ENCODE results near the gene IL31.

Gene IL31

DNA sequence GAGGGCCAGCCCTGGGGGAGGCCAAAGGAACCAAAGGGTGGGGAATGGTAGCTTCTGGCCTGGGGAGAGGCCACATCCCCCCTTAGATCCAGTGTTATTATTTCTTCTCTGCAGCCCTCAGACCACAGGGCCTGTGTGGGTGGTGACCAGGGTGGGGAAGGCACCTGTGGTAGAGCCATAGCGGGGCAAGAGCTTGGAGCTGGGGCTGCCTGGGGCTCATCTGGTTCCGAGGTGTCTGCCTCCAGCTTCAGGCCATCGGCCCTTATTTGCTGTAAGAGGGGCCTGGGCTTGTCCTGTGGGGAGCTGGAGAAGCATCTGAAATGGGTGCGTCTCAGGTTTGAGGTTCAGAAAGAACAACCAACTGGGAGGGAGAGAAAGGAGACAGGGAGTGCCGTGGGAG is 27.4 kb upstream of the IL31 start:
- TF ChIP-seq, protein P1, sequence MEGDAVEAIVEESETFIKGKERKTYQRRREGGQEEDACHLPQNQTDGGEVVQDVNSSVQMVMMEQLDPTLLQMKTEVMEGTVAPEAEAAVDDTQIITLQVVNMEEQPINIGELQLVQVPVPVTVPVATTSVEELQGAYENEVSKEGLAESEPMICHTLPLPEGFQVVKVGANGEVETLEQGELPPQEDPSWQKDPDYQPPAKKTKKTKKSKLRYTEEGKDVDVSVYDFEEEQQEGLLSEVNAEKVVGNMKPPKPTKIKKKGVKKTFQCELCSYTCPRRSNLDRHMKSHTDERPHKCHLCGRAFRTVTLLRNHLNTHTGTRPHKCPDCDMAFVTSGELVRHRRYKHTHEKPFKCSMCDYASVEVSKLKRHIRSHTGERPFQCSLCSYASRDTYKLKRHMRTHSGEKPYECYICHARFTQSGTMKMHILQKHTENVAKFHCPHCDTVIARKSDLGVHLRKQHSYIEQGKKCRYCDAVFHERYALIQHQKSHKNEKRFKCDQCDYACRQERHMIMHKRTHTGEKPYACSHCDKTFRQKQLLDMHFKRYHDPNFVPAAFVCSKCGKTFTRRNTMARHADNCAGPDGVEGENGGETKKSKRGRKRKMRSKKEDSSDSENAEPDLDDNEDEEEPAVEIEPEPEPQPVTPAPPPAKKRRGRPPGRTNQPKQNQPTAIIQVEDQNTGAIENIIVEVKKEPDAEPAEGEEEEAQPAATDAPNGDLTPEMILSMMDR (IDR thresholded peaks at IDR 0.05; ENCODE audit: insufficient read depth, missing control alignments), result no peak
- DNase-seq (ENCODE audit: insufficient read length, low spot score), result no peak
- FAIRE-seq, result no peak

DNA sequence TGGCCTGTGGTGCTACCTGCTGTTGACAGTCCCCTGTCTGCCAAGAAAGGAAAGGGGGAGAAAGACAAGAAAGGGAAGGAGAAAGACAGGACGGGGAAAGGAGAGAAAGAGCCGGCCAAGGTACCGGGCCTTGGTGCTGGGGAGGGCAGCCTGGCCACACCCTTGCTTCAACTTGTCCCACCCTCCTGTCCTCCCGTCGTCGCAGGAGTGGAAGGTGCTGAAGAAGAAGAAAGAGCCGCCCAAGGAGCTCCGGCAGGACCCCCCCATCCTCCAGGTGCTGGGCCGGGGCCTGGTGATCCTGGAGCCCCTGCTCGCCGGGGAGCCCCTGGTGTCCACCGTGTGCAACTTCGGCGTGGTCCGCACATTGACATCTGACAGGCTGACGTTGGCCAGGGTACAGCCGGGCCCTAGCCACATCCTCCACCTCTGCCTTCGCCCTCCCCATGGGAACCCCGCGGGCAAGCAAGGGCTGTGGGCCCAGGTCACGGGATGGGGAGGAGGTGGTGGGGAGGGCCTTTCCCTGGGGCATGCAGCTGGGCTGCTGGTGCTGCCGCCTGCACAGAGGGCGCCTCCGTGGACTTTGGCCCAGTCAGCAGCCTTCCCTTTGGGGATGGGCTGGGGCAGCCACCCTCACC is 26.6 kb upstream of the IL31 start:
- DNase-seq (ENCODE audit: insufficient read length, low spot score), result no peak
- no peak for FAIRE-seq

DNA sequence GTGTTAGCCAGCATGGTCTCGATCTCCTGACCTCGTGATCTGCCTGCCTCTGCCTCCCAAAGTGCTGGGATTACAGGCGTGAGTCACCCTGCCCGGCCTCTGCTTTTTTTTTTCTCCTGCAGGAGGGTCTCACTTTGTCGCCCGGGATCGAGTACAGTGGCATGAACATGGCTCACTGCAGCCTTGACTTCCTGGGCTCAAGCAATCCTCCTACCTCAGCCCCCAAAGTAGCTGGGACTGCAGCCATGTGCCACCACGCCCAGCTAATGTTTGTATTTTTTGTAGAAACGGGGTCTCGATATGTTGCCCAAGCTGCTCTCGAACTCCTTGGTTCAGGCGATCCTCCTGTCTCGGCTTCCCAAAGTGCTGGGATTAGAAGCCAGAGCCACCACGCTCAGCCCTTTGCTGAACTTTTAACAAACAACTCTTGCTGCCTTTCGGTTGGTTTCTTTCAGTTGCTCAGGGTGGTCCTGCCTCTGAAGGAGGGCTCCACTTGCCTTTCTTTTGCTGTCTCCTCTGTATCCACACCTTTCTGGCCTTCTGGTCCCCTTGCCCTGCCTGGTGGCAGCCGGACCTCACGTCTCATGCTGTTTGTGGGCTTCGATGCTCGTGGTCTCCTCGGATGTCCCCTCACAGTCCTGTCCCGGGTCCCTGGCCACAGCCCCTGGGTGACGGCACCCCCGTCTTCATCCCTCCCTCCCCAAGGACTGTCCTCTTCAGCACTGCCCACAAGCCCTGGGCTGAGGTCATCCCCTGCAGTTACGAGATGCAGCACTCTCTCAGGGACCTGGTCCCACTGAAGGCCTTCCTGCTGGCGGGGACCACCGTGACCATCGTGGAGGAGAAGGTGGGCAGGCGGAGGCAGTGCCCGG is 25.7 kb upstream of the IL31 start:
- DNase-seq (ENCODE audit: insufficient read length, low spot score) (no peak), FAIRE-seq (no peak)
- TF ChIP-seq, protein P1 (IDR thresholded peaks at IDR 0.05; ENCODE audit: insufficient read depth, missing control alignments), result no peak

More for the DNA sequence above, 26.6 kb upstream of the IL31 start:
- TF ChIP-seq, protein P1 (IDR thresholded peaks at IDR 0.05; ENCODE audit: insufficient read depth, missing control alignments), result no peak

DNA sequence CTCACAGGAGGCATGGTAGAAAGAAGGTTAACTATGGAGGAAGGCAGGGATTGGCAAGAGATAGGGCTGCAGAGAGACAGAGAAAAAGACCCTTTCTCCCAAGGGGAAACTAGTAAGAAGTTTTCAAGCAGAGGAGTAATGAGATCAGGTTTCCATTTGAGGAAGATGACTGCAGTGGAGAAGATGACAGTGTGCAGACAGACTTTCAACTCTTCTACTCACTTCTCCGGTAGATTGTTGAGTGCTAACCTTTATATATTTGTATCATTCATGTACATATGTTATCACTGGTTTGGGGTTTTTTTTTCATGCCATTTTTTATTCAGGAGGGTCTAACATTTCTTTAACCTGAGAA is 23.6 kb upstream of the IL31 start:
- DNase-seq (ENCODE audit: insufficient read length, low spot score) (no peak), FAIRE-seq (no peak)
- TF ChIP-seq, protein P1 (IDR thresholded peaks at IDR 0.05; ENCODE audit: insufficient read depth, missing control alignments), result no peak

DNA sequence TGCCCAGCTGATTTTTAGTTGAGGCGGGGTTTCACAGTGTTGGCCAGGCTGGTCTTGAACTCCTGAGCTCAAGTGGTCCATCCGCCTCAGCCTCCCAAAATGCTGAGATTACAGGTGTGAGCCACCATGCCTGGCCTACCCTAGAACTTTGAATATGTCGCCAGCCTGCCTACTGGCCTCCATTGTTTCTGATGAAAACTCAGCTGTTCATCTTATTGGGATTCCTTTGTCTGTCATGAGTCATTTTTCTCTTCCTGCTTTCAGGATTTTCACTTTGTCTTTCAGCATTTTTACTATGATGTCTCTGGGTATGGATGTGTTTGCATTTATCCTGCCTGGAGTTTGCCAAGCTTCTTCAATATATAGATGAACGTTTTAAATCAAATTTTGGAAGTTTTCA is 21.4 kb upstream of the IL31 start:
- no peak for DNase-seq (ENCODE audit: insufficient read length, low spot score)
- TF ChIP-seq, protein P1 (IDR thresholded peaks at IDR 0.05; ENCODE audit: insufficient read depth, missing control alignments), result no peak
- no peak for FAIRE-seq

DNA sequence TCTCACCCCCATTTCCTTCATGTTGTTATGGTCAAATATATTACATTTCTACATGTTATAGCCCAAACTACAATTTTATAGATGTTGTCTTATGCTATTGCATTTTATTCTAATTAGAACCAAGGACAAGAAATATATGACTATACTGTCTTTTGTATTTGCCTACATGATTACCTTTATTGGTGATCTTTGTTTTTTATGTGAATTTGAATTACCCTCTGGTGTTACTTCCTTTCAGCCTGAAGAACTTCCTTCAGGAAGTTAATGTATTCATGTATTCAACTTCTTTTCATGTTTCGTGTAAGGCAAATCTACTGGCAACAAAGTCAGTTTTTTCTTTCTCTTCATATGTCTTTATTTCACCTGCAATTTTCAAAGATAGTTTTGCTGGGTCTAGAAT is 20.8 kb upstream of the IL31 start:
- TF ChIP-seq, protein P1 (IDR thresholded peaks at IDR 0.05; ENCODE audit: insufficient read depth, missing control alignments), result no peak
- DNase-seq (ENCODE audit: insufficient read length, low spot score) (no peak), FAIRE-seq (no peak)

DNA sequence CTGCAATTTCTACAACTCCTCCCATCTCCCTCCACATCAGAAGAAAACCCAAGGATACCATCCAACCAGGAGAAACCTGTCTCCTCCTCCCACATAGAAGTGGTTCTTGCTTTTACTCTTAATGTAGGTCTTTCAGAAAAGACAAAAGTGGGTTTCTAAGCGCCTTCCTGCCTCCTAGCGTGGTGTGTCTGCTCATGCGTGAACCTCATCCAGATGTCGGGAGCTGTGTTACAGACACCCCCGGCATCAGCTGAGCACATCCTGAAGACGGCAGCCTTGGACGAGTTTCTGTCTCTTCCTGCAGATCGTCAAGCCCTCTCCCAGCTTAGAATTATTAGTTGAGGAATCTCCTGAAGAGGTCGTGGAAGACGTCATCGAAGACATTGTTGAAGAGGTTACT is 18.4 kb upstream of the IL31 start:
- TF ChIP-seq, protein P1 (IDR thresholded peaks at IDR 0.05; ENCODE audit: insufficient read depth, missing control alignments), result no peak
- FAIRE-seq (no peak), DNase-seq (ENCODE audit: insufficient read length, low spot score) (no peak)
